Kidney epithelial cell (primary cell): Measurements from ENCODE around the gene SLC47A2. TPM values are rescaled to one million over a fixed set of nuclear protein-coding genes. Genes with fewer than 3 reads are reported as not detected.

ENCODE experiments used
- DNase-seq: peaks from one replicate; pipeline ENCODE4 v3.0.0-alpha.2; 2010; ENCODE audit warnings: low read depth
- H3K27me3 ChIP-seq: 2 replicates; pipeline ENCODE4 v1.6.0; 2011; ENCODE audit warnings: low read length; ENCODE audit not compliant: control insufficient read depth, insufficient read depth
- H3K36me3 ChIP-seq: 2 replicates; pipeline ENCODE4 v1.5.1; 2011; ENCODE audit warnings: low read length; ENCODE audit not compliant: control insufficient read depth, insufficient read depth
- H3K4me3 ChIP-seq: 2 replicates; pipeline ENCODE4 v1.5.1; 2011; ENCODE audit warnings: low read depth, mild to moderate bottlenecking, control low read depth, low read length
- total RNA-seq: library from RNA; depleted of rRNA; stranded (reverse); fragments of >200 nt; gene quantifications from 2 replicates; pipeline ENCODE4 v1.2.3, GENCODE V29; 2015
- TF ChIP-seq, protein P1 (sequence below): IDR thresholded peaks from 2 replicates; pipeline ENCODE4 v1.5.1; 2011; ENCODE audit warnings: mild to moderate bottlenecking, moderate library complexity, low read length, control low read depth, inconsistent platforms; ENCODE audit not compliant: insufficient read depth, poor library complexity, severe bottlenecking

The SLC47A2 gene
- total RNA-seq, 1 donor from 2014 or later = not detected

DNA sequence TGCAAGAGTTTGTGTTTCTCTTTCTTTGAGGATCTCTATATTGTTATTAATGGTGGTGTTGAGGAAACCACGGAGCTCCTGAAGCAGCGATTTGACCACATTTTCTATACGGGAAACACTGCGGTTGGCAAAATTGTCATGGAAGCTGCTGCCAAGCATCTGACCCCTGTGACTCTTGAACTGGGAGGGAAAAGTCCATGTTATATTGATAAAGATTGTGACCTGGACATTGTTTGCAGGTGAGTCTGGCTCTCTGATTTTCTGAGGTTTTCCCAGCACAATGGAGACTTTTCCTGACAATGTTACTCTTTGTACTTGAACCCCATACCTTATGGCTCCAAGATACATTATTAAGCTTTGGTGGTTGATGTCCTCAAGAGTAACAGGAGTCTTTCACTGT lies 60.0 kb downstream of the SLC47A2 start:
- TF ChIP-seq, protein P1, sequence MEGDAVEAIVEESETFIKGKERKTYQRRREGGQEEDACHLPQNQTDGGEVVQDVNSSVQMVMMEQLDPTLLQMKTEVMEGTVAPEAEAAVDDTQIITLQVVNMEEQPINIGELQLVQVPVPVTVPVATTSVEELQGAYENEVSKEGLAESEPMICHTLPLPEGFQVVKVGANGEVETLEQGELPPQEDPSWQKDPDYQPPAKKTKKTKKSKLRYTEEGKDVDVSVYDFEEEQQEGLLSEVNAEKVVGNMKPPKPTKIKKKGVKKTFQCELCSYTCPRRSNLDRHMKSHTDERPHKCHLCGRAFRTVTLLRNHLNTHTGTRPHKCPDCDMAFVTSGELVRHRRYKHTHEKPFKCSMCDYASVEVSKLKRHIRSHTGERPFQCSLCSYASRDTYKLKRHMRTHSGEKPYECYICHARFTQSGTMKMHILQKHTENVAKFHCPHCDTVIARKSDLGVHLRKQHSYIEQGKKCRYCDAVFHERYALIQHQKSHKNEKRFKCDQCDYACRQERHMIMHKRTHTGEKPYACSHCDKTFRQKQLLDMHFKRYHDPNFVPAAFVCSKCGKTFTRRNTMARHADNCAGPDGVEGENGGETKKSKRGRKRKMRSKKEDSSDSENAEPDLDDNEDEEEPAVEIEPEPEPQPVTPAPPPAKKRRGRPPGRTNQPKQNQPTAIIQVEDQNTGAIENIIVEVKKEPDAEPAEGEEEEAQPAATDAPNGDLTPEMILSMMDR = no peak
- Histone ChIP-seq H3K4me3 (no peak overlapping the region), H3K36me3 (no peaks in the 10 kb centered on the region), H3K27me3 (no peaks in the 10 kb centered on the region)
- no peak for DNase-seq

DNA sequence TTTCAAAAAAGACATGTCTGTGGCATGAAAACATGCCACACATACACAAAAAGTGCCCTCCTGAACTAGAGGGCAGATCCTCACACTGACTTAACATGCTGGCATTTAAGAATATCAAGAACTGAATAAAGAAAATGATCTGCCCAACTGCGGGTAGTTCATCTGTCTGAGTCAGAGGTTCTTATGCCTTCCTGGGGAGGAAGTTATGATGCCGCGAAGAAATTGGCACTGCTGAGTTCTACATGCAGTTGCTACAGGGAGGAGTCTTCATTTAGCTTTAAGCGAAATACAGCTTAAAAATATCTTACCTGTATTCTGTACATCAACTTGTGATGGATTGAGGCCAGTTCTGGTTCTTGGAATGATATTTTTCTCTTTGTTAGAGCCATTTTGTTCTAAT lies 61.5 kb downstream of the SLC47A2 start:
- H3K36me3 ChIP-seq = no peaks in the 10 kb centered on the region
- no peaks in the 10 kb centered on the region for H3K27me3 ChIP-seq
- TF ChIP-seq, protein P1 = no peak
- DNase-seq = no peak
- H3K4me3 ChIP-seq = no peak overlapping the region

DNA sequence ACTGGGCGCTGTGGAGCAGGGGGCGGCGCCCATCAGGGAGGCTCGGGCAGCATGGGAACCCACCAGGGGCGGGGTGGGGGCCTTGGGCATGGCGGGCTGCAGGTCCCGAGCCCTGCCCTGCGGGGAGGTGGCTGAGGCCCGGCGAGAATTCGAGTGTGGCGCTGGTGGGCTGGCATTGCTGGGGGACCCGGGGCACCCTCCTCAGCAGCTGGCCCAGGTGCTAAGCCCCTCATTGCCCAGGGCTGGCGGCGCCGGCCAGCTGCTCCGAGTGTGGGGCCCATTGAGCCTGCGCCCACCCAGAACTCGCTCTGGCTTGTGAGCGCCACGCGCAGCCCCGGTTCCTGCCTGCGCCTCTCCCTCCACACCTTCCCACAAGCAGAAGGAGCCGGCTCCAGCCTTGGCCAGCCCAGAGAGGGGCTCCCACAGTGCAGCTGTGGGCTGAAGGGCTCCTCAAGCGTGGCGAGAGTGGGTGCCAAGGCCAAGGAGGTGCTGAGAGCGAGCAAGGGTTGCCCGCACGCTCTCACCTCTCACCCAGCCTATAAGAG lies 62.0 kb downstream of the SLC47A2 start:
- TF ChIP-seq, protein P1 = no peak
- no peaks in the 10 kb centered on the region for H3K36me3 ChIP-seq
- DNase-seq = no peak
- no peaks in the 10 kb centered on the region for H3K27me3 ChIP-seq
- no peak overlapping the region for H3K4me3 ChIP-seq

DNA sequence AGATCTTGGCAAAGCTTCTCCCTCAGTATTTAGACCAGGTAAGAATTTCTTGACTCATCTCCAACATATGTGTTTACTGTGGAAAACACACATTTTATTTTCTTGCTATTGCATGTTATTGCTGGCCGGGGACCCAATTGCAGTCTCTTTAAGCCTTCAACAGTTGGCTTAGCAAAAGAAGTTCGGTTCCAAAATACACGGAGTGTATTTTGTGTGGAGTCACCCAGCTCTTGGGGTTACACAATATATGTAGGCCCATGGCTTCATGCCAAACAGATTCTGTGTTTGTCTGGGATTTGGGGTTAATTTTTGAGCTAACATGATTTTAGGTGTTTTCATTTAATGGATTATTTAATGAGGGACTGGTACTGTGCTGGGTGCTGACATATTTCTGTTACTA lies 63.8 kb downstream of the SLC47A2 start:
- H3K4me3 ChIP-seq = no peak overlapping the region
- no peaks in the 10 kb centered on the region for H3K27me3 ChIP-seq
- TF ChIP-seq, protein P1 = no peak
- DNase-seq = no peak
- H3K36me3 ChIP-seq = no peaks in the 10 kb centered on the region

DNA sequence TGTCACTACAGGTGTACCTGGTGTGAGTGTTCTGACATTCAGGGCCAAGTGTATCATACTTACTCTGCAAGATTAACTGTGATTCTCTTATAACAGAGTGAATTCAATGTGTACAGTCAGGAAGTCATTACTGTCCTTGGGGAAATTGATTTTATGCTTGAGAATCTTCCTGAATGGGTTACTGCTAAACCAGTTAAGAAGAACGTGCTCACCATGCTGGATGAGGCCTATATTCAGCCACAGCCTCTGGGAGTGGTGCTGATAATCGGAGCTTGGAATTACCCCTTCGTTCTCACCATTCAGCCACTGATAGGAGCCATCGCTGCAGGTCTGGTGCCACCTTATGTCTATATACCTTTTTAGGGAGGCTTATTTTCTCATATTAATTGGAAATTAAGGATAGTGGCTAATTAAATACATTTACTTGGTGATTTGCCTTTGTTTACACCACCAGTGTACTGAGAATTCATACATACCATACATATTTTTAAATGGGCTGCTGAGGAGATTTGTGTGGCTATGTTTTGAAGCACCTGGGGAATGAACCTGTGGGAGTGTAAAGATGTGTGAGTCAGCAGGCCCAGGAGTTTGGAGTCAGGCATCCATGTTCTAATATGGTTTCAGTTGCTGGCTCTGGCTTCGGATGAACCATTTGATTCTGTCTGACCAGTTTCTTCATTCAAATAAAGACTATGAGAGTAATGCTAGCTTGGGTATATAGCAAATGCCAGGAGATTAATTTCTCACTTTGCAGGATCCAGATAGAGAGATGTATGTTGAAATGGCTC lies 64.7 kb downstream of the SLC47A2 start:
- Histone ChIP-seq H3K36me3 (no peaks in the 10 kb centered on the region), H3K27me3 (no peaks in the 10 kb centered on the region), H3K4me3 (no peak overlapping the region)
- TF ChIP-seq, protein P1 = no peak
- no peak for DNase-seq
